ENCODE measurements around the gene ADAMTS15. TPM values are rescaled to one million over a fixed set of nuclear protein-coding genes. Genes with fewer than 3 reads are reported as not detected.
A peak's percentile ranks its signal among the peaks of the same experiment; 100 is the strongest.

The ADAMTS15 gene
- total RNA-seq, 1 donor from 2014 or later: 35.1 TPM

DNA sequence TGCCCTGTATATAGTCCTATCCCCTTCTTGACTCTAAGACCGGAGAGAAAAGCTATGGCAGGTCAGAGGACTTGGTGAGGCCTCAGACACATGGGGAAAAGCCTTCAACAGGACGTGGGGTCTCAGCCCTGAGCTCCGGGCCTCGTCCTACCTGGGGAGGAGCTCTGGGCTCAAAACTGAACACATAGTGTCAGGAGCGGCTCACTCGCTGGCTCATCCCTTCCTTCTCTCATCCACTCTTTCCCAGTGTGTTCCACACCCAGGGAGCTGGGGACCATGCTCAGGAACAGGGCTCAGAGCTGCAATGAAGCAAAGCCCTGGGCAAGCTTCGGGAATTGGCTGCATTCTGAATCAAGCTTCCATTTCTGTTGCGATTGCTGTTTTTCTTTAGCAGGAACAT lies 14.5 kb downstream of the ADAMTS15 start:
- DNase-seq: no peak

DNA sequence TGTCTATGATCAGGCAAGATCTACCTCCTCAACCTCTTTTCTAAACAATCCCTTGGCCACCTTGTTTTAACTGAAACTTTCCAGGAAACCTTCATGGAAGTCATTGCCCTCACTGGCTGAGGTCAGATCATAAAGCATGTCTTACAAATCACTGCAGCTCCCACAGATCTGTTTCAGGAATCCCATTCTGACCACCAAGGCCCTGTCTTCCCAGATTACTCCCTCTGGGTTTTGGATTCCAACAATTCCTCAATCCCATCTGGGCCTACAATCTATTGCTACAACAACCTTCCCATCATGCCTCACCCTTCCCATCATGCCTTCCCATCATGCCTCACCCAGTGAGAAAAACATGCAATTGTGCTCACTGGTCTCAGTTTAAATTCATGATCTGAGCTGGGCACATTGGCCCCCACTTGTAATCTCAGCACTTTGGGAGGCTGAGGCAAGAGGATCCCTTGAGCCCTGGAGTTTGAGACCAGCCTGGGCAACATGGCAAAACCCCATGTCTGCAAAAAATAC lies 15.9 kb downstream of the ADAMTS15 start:
- no peak for DNase-seq

DNA sequence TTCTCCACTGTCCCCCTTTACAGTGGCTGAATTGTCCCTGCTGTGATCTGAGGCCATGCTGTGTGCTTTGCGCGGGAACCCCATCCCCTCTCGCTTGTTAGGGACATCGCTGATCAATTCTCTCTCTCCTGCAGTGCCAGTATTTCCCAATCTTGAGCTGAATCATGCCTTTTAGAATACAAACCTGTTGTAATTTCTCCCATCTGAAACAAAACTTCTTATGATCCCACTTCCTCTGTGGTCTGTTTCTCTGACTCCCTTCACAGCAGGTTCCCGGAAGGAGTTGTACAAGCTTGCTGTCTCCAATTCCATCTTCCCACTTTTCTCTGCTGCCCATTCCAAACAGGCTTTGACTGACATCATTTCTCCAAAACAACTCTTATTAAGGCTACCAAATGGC lies 16.8 kb downstream of the ADAMTS15 start:
- no peak for DNase-seq

DNA sequence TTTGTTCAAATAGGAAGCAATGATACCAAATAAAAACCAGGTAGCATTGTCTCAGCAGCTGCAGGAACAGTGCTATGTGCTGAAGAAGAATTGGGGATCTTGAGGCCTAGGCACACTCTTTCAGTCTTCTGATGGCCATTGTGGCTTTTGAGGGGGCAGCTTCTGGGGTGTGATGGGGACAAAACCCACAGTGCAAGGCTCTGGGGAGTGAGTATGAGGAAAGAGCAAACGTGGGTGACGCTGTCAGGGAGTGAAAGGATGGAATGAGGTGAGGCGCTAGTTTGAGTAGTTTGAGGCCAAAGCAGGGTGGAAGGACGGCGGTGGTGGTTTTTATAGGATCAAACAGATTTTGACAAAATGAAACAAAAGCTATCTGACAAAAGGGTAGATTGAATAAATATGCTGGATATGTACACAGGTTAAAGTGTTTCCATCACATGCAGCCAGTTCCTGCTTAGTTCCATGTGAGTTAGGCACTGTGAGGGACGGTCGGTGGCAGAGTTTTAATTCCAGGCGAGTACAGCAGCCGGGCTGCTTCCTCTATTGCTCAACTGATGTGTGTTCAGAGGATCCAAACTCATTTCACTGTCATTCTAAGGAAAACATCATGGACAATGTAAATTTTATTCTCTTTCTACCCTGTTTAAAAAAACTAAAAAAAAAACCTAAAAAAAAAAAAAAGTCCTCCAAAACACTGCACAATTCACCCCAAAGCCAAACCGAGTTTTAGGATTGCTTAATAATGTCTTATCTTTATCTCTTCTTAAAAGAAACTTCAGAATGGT lies 18.9 kb downstream of the ADAMTS15 start:
- no peak for DNase-seq

DNA sequence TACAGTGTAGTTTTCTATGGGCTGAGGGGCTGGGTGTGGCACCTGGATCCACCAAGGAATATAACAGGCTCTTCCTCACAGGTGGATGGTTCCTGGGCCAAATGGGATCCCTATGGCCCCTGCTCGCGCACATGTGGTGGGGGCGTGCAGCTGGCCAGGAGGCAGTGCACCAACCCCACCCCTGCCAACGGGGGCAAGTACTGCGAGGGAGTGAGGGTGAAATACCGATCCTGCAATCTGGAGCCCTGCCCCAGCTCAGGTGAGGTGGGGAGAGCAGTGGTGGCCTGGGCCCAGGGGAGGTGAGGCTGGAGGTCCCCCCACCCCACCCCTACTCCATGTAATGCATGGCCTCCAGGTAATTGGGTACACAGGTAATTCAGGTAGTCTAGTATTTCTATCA lies 20.7 kb downstream of the ADAMTS15 start:
- DNase-seq: no peak

DNA sequence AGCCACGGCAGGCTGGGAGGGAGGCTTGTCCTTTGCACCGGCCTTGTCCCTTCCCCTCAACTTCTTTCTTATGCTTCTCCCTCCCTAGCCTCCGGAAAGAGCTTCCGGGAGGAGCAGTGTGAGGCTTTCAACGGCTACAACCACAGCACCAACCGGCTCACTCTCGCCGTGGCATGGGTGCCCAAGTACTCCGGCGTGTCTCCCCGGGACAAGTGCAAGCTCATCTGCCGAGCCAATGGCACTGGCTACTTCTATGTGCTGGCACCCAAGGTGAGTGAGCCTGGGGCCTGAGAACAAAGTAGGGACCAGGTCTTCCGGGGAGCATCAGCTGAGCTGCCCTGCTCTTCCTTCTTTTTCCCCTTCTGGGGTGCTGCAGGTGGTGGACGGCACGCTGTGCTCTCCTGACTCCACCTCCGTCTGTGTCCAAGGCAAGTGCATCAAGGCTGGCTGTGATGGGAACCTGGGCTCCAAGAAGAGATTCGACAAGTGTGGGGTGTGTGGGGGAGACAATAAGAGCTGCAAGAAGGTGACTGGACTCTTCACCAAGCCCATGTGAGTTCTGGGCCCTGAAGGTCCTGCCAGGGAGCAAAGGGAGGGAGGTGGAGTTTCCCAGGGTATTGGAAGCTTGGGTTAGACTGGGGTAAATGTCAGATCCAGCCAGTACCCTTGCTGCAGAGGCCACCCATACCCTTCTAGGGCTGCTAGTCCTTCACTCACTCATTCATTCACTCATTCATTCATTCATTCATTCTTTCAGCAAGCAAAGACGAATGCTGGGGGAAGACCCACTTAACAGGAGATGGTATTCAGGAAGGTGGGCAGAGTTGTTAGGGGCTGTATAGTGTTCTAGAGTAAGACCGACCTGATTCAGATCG lies 22.6 kb downstream of the ADAMTS15 start:
- no peak for DNase-seq

DNA sequence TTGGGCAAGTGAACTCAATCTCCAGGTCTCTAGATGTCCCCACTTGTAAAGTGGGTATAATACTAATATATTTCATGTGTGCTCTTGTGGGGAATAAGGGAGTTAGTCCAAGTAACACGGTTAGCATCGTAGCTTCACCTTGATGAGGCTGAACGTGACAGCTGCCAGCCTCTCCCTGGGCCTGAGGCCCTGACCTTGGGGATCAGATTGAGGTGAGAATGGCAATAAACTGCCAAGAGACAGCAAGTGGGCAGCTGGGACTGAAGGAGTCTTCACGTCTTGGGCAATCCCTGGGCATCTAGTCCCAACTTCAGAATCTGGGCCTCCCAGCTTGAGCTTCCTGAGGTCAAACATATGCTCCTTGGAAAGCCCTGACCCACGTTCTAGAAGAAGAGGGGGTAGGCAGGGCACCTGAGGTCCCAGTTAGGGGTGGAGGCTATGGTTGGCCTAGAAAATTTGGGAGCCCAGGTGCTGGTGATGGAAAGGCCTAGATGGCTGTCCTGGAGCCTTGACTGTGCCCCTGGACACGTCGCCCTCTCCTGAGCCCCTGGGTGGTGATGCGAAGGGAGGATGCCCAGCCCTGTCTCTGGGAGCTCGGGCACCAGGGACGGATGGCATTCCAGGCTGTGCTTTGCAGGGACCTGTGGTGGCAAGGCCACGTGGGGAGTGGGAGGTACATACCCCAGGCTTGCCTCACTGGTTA lies 23.4 kb downstream of the ADAMTS15 start:
- no peak for DNase-seq

DNA sequence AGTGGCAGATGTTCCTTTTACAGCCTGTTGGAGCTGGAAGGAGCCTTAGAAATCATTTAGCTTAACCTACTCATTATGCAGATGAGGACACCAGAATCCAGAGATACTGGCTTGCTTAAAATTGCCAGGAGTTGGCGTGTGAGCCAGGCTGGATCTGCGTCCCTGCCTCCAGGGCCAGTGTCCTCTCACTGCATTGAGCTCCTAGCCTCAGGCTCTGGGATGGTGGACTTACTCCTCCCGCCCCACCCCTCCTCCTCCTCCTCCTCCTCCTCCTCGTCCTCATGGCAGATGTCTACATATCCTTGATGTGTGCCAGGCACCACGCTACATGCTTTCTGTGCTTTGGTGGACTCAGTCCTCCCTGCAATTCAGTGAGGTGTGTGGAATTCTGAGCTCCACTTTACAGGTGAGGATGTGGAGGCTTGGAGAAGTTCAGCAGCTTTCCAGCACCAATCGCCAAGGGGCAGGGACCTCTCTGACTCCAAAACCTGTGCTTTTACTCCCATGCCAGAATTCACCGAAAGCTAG lies 24.1 kb downstream of the ADAMTS15 start:
- DNase-seq: no peak

DNA sequence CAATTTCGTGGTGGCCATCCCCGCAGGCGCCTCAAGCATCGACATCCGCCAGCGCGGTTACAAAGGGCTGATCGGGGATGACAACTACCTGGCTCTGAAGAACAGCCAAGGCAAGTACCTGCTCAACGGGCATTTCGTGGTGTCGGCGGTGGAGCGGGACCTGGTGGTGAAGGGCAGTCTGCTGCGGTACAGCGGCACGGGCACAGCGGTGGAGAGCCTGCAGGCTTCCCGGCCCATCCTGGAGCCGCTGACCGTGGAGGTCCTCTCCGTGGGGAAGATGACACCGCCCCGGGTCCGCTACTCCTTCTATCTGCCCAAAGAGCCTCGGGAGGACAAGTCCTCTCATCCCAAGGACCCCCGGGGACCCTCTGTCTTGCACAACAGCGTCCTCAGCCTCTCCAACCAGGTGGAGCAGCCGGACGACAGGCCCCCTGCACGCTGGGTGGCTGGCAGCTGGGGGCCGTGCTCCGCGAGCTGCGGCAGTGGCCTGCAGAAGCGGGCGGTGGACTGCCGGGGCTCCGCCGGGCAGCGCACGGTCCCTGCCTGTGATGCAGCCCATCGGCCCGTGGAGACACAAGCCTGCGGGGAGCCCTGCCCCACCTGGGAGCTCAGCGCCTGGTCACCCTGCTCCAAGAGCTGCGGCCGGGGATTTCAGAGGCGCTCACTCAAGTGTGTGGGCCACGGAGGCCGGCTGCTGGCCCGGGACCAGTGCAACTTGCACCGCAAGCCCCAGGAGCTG lies 24.8 kb downstream of the ADAMTS15 start:
- DNase-seq: no peak

DNA sequence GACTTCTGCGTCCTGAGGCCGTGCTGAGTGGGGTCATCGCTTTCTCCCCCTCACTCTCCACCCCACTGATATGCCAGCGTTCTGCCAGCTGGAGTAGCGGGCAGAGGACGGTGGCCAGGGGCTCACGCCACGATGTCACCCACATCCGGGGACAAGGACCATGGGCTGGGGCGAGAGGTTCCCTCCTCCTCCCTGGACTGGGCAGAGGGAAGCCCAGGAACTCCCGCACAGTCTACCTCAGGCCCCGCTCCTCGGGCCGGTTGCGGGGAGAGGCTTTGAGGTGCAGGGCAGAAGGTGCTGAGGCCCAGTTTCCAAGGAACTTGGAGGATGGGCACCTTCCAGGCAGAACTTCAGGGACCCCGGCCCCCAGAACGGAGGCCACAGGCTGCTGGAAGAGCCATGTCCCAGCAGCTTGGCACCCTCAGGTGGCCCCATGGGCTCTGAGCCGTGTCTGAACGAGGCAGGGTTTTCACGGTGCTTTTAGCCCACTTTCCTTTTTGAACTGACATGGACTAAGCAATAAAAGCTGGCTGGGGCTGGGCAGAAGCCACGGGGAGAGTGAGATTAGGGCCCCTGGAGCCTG lies 25.4 kb downstream of the ADAMTS15 start:
- no peak for DNase-seq

DNA sequence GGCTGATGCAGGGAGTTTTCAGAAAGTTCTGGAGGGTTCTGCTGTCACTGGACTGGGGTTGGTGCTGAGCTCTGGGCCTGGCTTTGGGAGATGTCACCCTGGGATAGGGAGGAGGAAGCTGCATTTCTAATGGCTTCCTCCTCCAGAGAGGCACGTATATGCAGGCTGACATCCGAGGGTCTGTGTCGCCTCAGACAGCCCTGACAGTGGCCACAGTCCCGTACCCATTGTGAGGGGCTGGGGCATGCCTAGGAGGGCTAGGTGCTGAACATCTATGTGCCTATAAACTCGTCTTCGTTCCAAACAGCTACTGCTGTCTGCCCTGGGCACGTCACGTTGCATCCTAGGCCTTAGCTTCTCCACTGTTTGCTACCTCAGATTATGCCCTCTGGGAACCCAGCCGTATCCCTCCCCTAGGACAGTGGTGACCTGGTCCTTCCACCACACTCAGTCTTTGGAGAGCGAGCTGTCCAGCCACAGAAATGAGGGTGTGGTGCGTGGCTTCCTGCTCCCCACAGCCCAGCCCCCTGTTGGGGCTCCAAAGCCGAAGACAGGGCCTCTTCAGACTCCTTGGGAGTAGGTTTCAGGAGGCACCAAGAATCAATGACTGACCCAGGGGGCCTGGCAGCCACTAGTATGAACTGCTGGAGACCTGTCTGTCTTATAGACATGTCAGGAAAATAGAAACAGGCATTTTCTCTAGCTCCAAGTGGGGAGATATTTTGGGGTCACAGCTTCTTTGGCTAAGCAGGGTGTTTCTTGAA lies 26.4 kb downstream of the ADAMTS15 start:
- no peak for DNase-seq

DNA sequence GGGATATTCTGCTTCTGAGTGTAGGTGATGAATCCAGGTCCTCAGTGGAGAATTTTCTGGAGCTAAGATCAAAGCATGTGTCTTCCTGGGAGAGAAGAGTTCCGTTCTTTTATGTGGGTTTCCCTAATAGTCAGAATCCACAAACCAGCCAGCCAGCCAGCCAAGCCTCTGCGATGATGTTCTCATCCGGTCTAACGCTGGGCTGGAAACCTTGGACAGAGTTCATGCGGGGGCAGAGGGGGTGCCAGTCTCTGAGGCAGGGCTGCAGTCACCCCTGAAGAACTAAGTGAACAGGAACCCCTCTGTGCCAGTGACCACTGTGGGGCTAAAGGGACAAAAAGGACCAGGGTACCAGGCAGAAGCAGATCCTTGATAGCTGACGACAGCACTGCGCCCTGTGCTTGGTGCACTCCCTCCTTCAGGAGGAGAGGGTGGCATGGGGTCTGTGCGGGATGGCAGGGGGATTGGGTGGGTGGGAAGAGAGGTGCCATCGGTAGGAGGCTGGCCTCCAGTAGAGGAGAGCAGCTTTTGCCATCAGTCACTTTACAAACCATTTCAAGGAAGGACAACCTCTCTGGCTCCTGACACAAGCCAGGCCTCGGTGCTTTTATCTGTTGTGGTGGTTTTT lies 27.1 kb downstream of the ADAMTS15 start:
- DNase-seq: no peak

DNA sequence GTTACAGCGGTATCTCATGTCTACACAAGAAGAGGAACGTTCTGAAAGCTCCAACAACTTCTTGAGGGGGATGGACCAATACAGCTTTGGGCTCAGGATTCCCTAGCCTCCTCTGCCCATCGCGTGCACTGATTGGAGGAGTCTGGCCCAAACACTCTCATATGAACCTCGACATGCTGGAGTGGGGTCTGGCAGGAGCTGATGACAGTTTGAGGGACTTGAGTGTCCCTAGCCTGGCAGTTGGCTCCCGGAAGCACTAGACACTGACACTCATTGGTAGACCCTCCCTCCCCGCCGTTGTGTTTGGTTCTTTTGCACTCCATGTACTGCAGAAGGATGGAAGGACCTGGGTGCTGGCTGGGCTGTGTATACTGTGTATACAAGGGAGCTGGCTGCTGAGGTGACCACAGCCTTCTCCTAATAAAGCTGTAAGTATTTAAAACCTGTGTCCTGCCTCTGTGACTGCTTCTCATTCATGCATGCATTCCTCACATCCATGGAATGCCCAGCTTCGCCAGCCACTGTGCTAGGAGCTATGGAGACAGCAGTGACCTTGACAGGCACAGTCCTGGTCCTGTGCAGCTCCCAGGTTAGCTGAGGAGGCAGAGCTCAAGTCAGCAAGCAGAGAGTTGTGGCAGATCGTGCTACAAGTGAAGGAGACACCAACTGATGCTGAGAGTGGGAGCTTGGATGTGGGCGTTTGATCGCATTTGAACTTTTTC lies 27.9 kb downstream of the ADAMTS15 start:
- no peak for DNase-seq

DNA sequence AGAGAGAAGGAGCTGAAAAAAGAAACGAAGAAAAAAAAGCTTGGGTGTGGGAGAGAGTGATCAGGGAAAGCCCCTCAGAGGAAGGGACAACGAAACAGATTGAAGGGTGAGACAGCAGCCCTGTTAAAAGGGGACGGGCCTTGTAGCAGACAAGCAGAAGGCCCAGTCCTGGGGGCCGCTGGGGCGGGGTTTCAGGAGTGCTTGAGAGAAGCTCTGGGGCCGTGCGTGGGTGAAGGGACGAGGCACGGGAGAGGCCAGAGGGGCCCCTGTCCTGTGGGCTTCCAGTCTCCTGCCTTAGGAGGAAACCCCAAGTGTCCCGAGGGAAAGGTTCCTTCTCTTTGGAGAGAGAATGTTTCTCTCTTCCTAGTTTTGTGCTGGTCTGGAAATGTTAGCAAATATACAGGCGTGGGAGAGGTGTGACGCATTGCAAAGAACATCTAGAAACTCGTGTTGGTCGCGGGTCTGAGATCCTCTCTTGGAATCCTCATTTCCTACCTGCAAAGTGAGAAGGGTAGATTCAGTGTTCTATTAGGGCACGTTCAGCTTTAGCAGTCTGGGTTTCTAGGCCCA lies 28.6 kb downstream of the ADAMTS15 start:
- no peak for DNase-seq

DNA sequence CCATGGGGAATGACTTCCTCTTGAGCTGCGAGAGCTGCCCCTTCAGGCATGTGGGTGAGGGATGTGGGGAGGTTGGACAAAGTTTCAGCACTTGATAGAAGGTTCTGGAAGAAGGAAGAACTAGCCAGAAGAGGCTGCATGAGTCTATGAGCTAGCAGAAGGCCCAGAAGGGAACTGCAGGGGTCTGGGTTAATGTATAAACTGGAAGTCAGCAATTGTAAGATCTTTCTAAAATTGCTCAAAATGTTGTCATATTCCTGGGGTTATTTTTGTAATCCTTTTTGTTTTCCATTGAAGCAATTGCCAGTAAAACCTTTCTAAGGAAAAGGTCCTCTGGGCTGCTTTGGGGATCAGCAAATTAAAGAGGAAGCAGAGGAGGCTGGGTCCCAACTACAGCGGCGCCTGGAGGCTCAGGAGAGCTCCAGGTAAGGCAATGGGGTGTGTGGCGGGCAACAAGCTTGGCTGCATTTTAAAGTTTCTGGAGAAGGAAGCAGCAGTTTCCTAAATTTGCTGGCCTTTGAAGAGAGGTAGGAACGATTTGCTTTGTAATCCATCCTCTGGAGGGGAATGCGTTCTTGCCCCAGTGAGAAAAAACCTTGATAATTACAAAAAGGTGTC lies 29.2 kb downstream of the ADAMTS15 start:
- DNase-seq: peak; percentile 20

DNA sequence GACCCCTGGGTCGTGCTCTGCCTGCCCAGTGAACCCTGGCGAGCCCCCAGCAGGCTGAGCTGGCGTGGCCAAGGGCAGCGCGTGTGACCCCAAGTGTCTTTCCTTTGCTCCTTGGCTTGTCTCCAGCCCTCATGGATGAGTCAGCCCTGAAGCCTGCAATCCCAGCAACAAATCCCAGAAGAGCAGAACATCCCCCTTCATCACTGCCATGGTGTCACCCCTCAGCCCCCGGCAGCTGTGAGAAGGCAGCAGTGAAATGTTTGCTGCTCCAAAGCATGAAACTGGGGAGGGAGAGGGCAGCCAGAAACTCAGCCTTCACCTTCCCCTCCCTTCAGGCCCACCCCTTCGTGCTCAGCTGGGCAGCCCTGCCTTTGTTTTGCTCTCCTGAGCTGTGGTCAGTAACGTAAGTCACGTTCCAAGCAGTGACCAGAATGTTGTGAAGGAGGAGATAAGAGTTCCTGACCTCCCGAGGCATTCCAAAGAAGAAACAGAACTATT lies 29.8 kb downstream of the ADAMTS15 start:
- DNase-seq: peak; percentile 69

DNA sequence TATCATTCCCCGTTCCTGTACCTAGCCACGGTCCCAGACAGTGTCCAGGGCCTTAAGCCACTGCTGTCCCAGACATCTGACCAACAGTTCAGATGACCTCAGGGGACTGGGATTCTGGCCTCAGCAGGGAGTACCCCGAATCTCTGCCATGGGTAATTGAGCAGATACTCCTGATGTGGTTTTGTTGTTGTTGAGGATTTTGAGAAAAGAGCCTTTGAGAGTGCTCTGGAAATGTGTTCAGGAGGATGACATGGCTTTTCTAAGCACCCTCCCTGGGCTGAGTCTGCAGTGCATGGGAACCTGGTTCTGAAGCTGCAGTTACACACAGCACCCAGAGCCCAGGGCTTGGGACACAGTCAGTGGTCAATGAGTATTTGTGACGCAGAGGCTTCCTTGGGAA lies 30.4 kb downstream of the ADAMTS15 start:
- no peak for DNase-seq

DNA sequence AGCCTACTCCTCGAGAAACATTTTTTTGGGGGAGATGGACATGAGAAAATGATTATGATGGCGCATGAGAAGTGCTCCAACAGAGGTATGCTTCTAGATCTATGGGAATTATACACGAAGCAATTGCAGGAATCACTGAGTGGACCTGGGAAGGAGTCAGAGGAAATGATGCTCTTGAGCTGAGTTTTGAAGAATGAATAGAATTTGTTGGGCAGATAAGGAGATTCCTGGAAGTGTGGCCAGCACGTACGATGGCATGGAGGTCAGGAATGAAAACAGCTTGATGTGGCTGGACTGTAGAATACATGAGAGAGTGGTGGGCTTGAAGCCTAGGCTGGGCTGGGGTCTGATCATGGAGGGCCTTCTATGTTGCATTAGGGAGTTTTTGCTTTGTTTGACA lies 31.7 kb downstream of the ADAMTS15 start:
- DNase-seq: no peak

Data from tongue (tissue), 2 donors.